ENCODE measurements around the gene HHEX.
A peak's percentile ranks its signal among the peaks of the same experiment; 100 is the strongest.
"Not testable (repeated sequence)": the region's sequence is repeated elsewhere in the genome, so short reads cannot be mapped to it uniquely, and the experiment has no call there.

The HHEX gene

GRCh38 chr10:92689663-92690210, at the start of gene HHEX:
Gene HHEX (plus strand): TSS chr10:92689955. CDS start chr10:92689987, 32 bp downstream.
- DNase-seq (ENCODE audit: low read depth in 2 of 2) = peak in 1 of 2 donors; percentile 14

- DNase-seq (ENCODE audit: low read depth in 2 of 2) = no peak
These were observed 49.6 kb upstream of the HHEX start for GRCh38 chr10:92640107-92640506.

GRCh38 chr10:92641492-92641891, 48.3 kb upstream of the HHEX start:
- no peak for DNase-seq (ENCODE audit: low read depth in 2 of 2)

GRCh38 chr10:92644921-92645320, 44.8 kb upstream of the HHEX start:
- DNase-seq (ENCODE audit: low read depth in 2 of 2) = no peak

- DNase-seq (ENCODE audit: low read depth in 2 of 2) = not testable (repeated sequence)
These were observed 38.9 kb upstream of the HHEX start for GRCh38 chr10:92650864-92651263.

- DNase-seq (ENCODE audit: low read depth in 2 of 2) = no peak
These were observed 34.3 kb upstream of the HHEX start for GRCh38 chr10:92655426-92655825.

GRCh38 chr10:92656266-92656961, 33.3 kb upstream of the HHEX start:
- no peak for DNase-seq (ENCODE audit: low read depth in 2 of 2)

- no peak for DNase-seq (ENCODE audit: low read depth in 2 of 2)
These were observed 32.7 kb upstream of the HHEX start for GRCh38 chr10:92657024-92657423.

GRCh38 chr10:92662848-92663247, 26.9 kb upstream of the HHEX start:
- DNase-seq (ENCODE audit: low read depth in 2 of 2) = no peak

GRCh38 chr10:92664322-92664721, 25.4 kb upstream of the HHEX start:
- DNase-seq (ENCODE audit: low read depth in 2 of 2) = no peak

GRCh38 chr10:92667078-92667477, 22.7 kb upstream of the HHEX start:
- DNase-seq (ENCODE audit: low read depth in 2 of 2) = no peak

GRCh38 chr10:92677708-92678107, 12.0 kb upstream of the HHEX start:
- no peak for DNase-seq (ENCODE audit: low read depth in 2 of 2)

- DNase-seq (ENCODE audit: low read depth in 2 of 2) = no peak
These were observed 11.5 kb upstream of the HHEX start for GRCh38 chr10:92678206-92678605.

- DNase-seq (ENCODE audit: low read depth in 2 of 2) = no peak
These were observed 8.4 kb upstream of the HHEX start for GRCh38 chr10:92681306-92681834.

GRCh38 chr10:92688573-92688926, 1.2 kb upstream of the HHEX start:
- DNase-seq (ENCODE audit: low read depth in 2 of 2) = no peak

- DNase-seq (ENCODE audit: low read depth in 2 of 2) = peak in 1 of 2 donors; percentile 3
These were observed 660 bp upstream of the HHEX start for GRCh38 chr10:92688927-92689662.

GRCh38 chr10:92690211-92690914, 608 bp downstream of the HHEX start:
- DNase-seq (ENCODE audit: low read depth in 2 of 2) = peak; percentile 52 to 66

GRCh38 chr10:92690915-92691590, 1.3 kb downstream of the HHEX start:
- no peak for DNase-seq (ENCODE audit: low read depth in 2 of 2)

- DNase-seq (ENCODE audit: low read depth in 2 of 2) = peak in 1 of 2 donors; percentile 8
These were observed 1.9 kb downstream of the HHEX start for GRCh38 chr10:92691591-92692079.

- DNase-seq (ENCODE audit: low read depth in 2 of 2) = no peak
These were observed 2.4 kb downstream of the HHEX start for GRCh38 chr10:92692080-92692671.

Measured in stimulated activated CD8-positive, alpha-beta memory T cell treated with anti-CD3 and anti-CD28 coated beads, Interleukin-2, amount 100 ng/mL, for 48 hours (primary cell).